GM19463 (cell line): ENCODE data around the gene SIPA1L3.

Experiments
- ATAC-seq: cut with Tn5 transposase; IDR thresholded peaks from one replicate; pipeline ENCODE4 v1.9.1; 2021; ENCODE audit warnings: mild to moderate bottlenecking, moderate library complexity; ENCODE audit not compliant: unreplicated experiment

SIPA1L3 gene

DNA sequence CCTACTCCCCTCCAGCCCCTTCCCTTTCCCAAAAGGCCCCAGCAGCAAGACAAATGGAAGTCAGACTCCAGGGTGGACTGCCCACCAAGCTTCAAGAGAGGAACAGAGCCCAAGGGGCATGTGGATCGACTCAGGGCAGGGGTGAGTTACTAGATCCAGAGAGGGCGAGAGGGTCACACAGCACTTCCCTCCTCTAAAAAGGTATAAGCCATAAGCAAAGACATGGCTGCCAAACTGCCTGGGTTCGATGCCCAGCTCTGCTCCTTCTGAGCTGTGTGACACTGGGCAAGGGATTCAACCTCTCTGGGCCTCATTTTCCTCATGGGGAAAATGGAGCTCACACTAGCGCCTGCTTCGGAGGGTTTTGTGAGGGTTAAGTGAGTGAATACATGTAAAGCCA, 345.4 kb downstream of the SIPA1L3 start:
- no peak for ATAC-seq

GRCh38 chr19:38252941-38253691, 346.1 kb downstream of the SIPA1L3 start:
- ATAC-seq, result no peak

DNA sequence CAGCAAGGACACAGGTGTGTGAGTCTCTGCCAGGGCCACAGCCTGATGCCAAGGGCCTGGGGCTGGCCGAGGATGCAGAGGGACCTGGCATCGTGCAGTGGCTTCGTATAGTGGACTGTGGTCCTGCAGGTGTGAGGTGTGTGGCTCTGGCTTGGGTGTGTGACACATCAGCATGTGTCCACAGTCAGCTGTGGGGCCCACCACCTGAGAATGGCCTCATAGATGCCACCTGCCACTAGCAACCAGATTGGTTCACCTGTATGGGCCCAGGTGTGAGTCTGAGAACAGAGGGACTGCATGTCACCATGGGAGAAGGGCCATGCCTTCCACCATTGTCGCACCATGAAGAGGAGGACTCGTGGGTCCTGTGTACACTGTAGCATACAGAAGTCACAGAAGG, 346.8 kb downstream of the SIPA1L3 start:
- ATAC-seq, result no peak

GRCh38 chr19:38255383-38256014, 348.5 kb downstream of the SIPA1L3 start:
- no peak for ATAC-seq
